BLaER1 treated with 17β-estradiol and CSF1 and Interleukin-3, amounts not matched to agents 10 nM and 100 nM (cell line): ENCODE results near the gene PPP3R1.

Experiments used
- H3K27ac ChIP-seq, 11 experiments: shearing (Covaris generic); formaldehyde crosslinking; 2 replicates each; pipeline ENCODE4 v1.8.1; 2022
- H3K27me3 ChIP-seq, 11 experiments: shearing (Covaris generic); formaldehyde crosslinking; 2 replicates each; pipeline ENCODE4 v1.8.1; 2022
- H3K36me3 ChIP-seq, 11 experiments: shearing (Covaris generic); formaldehyde crosslinking; 2 replicates each; pipeline ENCODE4 v1.8.1; 2022
- H3K4me1 ChIP-seq, 10 experiments: shearing (Covaris generic); formaldehyde crosslinking; 2 replicates each; pipeline ENCODE4 v1.8.1; 2022
- H3K4me2 ChIP-seq, 11 experiments: shearing (Covaris generic); formaldehyde crosslinking; 2 replicates each; pipeline ENCODE4 v1.8.1; 2022
- H3K4me3 ChIP-seq, 10 experiments: shearing (Covaris generic); formaldehyde crosslinking; 2 replicates each; pipeline ENCODE4 v1.8.1; 2022
- H3K9ac ChIP-seq, 11 experiments: shearing (Covaris generic); formaldehyde crosslinking; 2 replicates each; pipeline ENCODE4 v1.8.1; 2022
- H3K9me3 ChIP-seq, 11 experiments: shearing (Covaris generic); formaldehyde crosslinking; replicated peaks in 1 of 11; 2 replicates each; pipeline ENCODE4 v1.8.1; 2022
- H4K20me1 ChIP-seq, 11 experiments: shearing (Covaris generic); formaldehyde crosslinking; 2 replicates each; pipeline ENCODE4 v1.8.1; 2022
- Cebpa-rat ChIP-seq, 11 experiments: shearing (Covaris generic); IDR thresholded peaks; 2 replicates each; pipeline ENCODE4 v1.8.1; 2022

PPP3R1 gene

DNA sequence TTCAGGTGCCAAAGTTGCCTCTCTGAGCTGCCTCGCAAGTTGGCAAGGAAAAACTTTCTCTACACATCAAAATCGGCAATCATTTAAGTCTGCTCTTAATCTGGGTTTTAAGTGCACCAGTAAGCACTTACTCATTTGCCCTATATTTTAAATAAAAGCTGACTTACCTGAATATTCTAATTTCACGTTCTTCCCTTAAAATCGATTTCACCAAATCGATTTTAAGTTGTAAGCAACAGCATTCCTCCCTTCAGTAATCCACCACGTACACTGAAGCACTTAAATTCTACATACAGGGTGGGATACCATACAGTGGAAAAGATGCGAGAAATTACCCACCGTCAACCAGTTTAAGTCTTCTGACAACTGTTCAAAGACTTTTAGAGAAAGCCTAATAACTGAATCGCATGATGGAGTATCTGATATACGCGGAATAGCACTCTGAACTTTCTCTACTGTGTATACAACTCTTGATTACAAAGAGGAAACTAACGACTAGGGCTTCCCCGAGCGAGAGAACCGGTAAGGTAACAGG lies 1.6 kb downstream of the PPP3R1 start:
- H4K20me1 ChIP-seq, result peaks cover 52 to 54% (median 52%) of the 10 kb centered on the region in 11 experiments

DNA sequence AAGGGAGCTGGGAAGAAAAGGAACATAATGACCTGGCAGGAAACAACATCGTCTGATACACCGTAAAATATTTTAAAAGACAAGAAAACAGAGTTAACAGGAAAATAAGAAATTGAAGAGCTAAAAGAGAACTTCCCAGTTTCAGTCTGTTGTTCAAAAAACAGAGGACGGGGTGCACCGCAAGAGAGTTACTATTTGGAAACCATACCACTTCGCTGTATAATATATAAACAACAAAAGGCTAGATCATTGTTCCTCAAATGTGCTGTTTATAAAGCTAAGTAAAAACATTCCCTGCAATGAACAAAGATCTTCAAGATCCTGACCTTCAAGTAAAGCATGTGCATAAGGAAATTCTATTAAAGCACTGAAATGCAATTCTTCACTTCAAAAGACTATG lies 2.1 kb downstream of the PPP3R1 start:
- Histone ChIP-seq H3K4me3 (peak overlapping the region; percentile 78 to 96 (median 86)), H3K4me2 (peak overlapping the region; percentile 78 to 95 (median 89)), H3K9me3 (no peaks in the 10 kb centered on the region), H3K9ac (peak overlapping the region; percentile 96 to 99 (median 97)), H3K27me3 (no peaks in the 10 kb centered on the region), H4K20me1 (peaks cover 57 to 59% (median 57%) of the 10 kb centered on the region in 11 experiments), H3K27ac (peak overlapping the region; percentile 93 to 99 (median 95)), H3K4me1 (peaks cover 40 to 62% (median 61%) of the 10 kb centered on the region in 10 experiments), H3K36me3 (peaks cover 0 to 22% (median 13%) of the 10 kb centered on the region in 11 experiments; a peak in 11 of 22 replicates)
- no peak for TF ChIP-seq Cebpa-rat (IDR thresholded peaks at IDR 0.05)

More for the DNA sequence above, 1.6 kb downstream of the PPP3R1 start:
- no peak for TF ChIP-seq Cebpa-rat (IDR thresholded peaks at IDR 0.05)
- H3K27ac ChIP-seq, result peak overlapping the region; percentile 93 to 99 (median 95)
- H3K9me3 ChIP-seq, result no peaks in the 10 kb centered on the region
- peak overlapping the region; percentile 78 to 96 (median 86) for H3K4me3 ChIP-seq
- H3K4me2 ChIP-seq, result peak overlapping the region; percentile 78 to 95 (median 89)
- H3K36me3 ChIP-seq, result peaks cover 0 to 21% (median 13%) of the 10 kb centered on the region in 11 experiments; a peak in 10 of 22 replicates
- H3K4me1 ChIP-seq, result peaks cover 43 to 62% (median 61%) of the 10 kb centered on the region in 10 experiments
- no peaks in the 10 kb centered on the region for H3K27me3 ChIP-seq
- H3K9ac ChIP-seq, result peak overlapping the region; percentile 96 to 99 (median 97)

DNA sequence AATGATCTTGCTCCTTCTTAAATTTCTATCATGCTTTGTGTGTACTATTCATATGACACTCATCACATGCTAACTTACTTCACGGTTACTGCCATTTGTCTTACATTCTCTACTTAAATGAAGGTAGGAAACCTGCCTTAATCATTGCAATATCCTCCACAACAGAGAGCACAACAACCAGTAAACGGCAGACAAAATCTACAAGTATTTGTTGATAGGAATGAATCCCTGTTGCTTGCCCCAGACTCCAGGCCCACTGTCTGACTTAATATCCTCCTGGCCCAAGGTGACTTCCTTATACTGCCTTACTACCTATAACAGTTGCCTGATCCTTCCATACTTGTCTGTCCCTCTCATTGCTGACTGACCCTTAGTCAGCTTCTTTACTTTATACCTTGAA lies 3.5 kb downstream of the PPP3R1 start:
- no peaks in the 10 kb centered on the region for H3K9me3 ChIP-seq
- TF ChIP-seq Cebpa-rat (IDR thresholded peaks at IDR 0.05), result no peak
- H3K9ac ChIP-seq, result peak overlapping the region in 3 of 11 experiments; percentile 97 to 98 (median 98); a peak in 6 of 22 replicates
- H3K27me3 ChIP-seq, result no peaks in the 10 kb centered on the region
- peak overlapping the region in 1 of 11 experiments; percentile 97; a peak in 2 of 22 replicates for H3K27ac ChIP-seq
- H3K4me2 ChIP-seq, result peak overlapping the region; percentile 43 to 94 (median 85)
- H3K36me3 ChIP-seq, result peaks cover 6 to 34% (median 18%) of the 10 kb centered on the region in 11 experiments; a peak in 12 of 22 replicates
- peak overlapping the region in 1 of 10 experiments; percentile 89; a peak in 4 of 20 replicates for H3K4me3 ChIP-seq
- H3K4me1 ChIP-seq, result peaks cover 37 to 64% (median 58%) of the 10 kb centered on the region in 10 experiments
- peaks cover 71 to 73% (median 71%) of the 10 kb centered on the region in 11 experiments for H4K20me1 ChIP-seq

DNA sequence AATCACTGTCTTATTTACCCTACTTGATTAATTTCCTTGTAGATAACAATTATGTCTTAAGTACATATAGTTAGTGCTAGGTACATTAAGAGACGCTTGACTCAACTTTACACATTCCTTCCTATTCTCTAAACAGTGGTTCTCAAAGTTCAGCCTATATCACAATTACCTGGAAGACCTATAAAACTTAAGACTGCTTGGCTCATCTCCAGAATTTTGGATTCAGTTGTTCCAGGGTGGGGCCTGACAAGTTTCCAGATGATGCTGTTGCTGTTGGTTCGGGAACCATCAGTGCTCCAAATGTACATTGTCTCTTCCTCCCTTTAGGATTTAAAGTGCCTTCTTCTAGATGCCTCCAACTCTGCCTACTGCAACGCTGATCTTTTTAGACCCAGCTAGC lies 4.0 kb downstream of the PPP3R1 start:
- Histone ChIP-seq H3K27ac (no peak overlapping the region), H3K4me2 (peak overlapping the region; percentile 43 to 94 (median 85)), H3K36me3 (peaks cover 6 to 34% (median 18%) of the 10 kb centered on the region in 11 experiments; a peak in 12 of 22 replicates), H3K9ac (0 out of 22 replicates have a peak overlapping the region, but pooled peaks of 1 of the 11 experiments have one; percentile 97), H4K20me1 (peaks cover 72 to 78% (median 76%) of the 10 kb centered on the region in 11 experiments), H3K4me1 (peaks cover 37 to 64% (median 59%) of the 10 kb centered on the region in 10 experiments), H3K27me3 (no peaks in the 10 kb centered on the region), H3K9me3 (no peaks in the 10 kb centered on the region), H3K4me3 (no peak overlapping the region; a peak in 1 of 20 replicates)
- TF ChIP-seq Cebpa-rat (IDR thresholded peaks at IDR 0.05), result no peak

DNA sequence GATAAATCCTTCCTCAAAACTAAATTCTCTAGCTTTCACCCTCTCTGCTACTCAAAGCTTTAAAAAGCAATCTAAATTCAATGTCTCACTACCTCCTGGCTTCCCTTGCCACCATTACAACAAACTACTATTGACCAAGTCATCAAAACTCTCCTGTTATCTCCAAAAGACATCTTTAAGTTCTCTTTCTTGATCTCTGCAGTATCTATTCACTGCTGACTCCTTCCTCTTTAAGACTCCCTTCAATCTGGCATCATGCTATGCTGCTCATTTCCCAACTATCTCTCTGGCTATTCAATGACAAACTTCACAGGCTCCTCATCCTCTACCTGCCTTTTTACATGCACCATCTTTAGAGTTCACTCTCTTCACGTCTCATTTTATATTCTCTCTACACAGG lies 5.9 kb downstream of the PPP3R1 start:
- peaks cover 88 to 97% (median 95%) of the 10 kb centered on the region in 11 experiments for H4K20me1 ChIP-seq

DNA sequence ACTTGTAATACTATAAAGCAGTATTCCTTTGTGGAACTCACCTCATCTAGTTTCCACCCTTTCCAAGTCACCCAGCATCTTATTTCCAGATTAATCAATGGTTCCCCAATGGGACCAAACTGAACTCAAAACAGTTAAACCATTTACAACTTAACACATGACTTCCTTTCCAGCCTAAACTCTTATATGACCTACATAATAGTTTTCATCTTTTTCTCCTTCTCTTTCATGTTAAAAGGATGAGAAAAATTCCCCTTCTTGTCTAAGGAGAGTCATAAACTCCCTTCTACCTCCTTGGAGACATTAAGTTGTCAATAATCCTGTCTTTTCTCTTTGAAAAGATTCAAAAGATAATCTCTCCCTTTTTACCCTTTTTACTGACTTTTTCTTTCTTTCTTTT lies 6.7 kb downstream of the PPP3R1 start:
- Histone ChIP-seq H3K4me2 (peak overlapping the region; percentile 26 to 94 (median 81); a peak in 16 of 22 replicates), H3K27me3 (no peaks in the 10 kb centered on the region), H4K20me1 (peaks cover 93 to 100% (median 100%) of the 10 kb centered on the region in 11 experiments), H3K9ac (no peak overlapping the region), H3K9me3 (0 out of 22 replicates have a peak, but pooled peaks cover 0 to 4% (median 0%) of the 10 kb centered on the region in 11 experiments), H3K27ac (peak overlapping the region in 1 of 11 experiments; percentile 3; a peak in 1 of 22 replicates), H3K4me3 (no peak overlapping the region), H3K36me3 (peaks cover 18 to 57% (median 37%) of the 10 kb centered on the region in 11 experiments; a peak in 18 of 22 replicates), H3K4me1 (peaks cover 37 to 88% (median 59%) of the 10 kb centered on the region in 10 experiments)
- TF ChIP-seq Cebpa-rat (IDR thresholded peaks at IDR 0.05), result no peak

More for the DNA sequence above, 5.9 kb downstream of the PPP3R1 start:
- no peak overlapping the region for H3K9ac ChIP-seq
- no peaks in the 10 kb centered on the region for H3K27me3 ChIP-seq
- H3K4me3 ChIP-seq, result no peak overlapping the region
- no peak for TF ChIP-seq Cebpa-rat (IDR thresholded peaks at IDR 0.05)
- 0 out of 22 replicates have a peak, but pooled peaks cover 0 to 4% (median 0%) of the 10 kb centered on the region in 11 experiments for H3K9me3 ChIP-seq
- H3K27ac ChIP-seq, result 0 out of 22 replicates have a peak overlapping the region, but pooled peaks of 2 of the 11 experiments have one; percentile 3 to 6
- peaks cover 37 to 82% (median 59%) of the 10 kb centered on the region in 10 experiments for H3K4me1 ChIP-seq
- peak overlapping the region; percentile 26 to 94 (median 83); a peak in 20 of 22 replicates for H3K4me2 ChIP-seq
- H3K36me3 ChIP-seq, result peaks cover 16 to 50% (median 32%) of the 10 kb centered on the region in 11 experiments; a peak in 18 of 22 replicates

DNA sequence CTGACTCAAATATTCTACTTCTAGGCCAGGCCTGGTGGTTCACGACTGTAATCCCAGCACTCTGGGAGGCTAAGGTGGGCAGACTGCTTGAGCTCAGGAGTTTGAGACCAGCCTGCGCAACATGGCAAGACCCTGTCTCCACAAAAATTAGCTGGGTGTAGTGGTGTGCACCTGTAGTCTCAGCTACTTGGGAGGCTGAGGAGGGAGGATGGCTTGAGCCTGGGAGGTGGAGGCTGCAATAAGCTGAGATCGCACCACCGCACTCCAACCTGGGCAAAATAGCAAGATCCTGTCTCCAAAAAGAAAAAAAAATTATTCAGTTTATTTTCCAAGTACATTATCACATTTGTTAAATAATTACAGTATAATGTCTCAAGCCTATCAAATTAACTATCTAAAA lies 7.3 kb downstream of the PPP3R1 start:
- Histone ChIP-seq H3K27ac (no peak overlapping the region), H3K4me2 (peak overlapping the region in 6 of 11 experiments; percentile 5 to 94 (median 88); a peak in 8 of 22 replicates), H3K4me1 (peaks cover 39 to 94% (median 61%) of the 10 kb centered on the region in 10 experiments), H3K36me3 (peaks cover 18 to 62% (median 37%) of the 10 kb centered on the region in 11 experiments; a peak in 18 of 22 replicates), H4K20me1 (peaks cover 93 to 100% (median 100%) of the 10 kb centered on the region in 11 experiments), H3K9ac (no peak overlapping the region), H3K4me3 (no peak overlapping the region), H3K9me3 (0 out of 22 replicates have a peak, but pooled peaks cover 0 to 4% (median 0%) of the 10 kb centered on the region in 11 experiments), H3K27me3 (no peaks in the 10 kb centered on the region)
- no peak for TF ChIP-seq Cebpa-rat (IDR thresholded peaks at IDR 0.05)

DNA sequence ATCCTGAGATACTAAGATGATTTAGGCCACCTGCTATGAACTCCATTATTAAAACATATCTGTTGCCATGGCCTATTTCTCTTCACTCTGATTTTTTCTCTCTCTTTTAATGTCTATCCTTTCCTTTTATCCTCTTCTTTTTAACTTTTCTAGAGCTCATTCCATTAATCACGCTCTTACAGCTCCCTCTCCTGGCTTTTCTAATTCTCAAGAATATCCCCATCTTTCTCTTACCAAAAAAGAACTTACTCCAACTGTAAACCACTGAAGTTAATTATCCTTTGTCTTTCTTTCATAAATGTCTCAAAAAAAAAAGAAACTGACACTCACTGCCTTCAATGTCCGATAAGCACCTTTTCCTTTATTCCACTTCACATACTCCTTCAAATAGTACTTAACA lies 7.9 kb downstream of the PPP3R1 start:
- Histone ChIP-seq H4K20me1 (peaks cover 93 to 100% (median 100%) of the 10 kb centered on the region in 11 experiments), H3K27me3 (no peaks in the 10 kb centered on the region), H3K9me3 (0 out of 22 replicates have a peak, but pooled peaks cover 0 to 4% (median 0%) of the 10 kb centered on the region in 11 experiments), H3K4me1 (peaks cover 45 to 95% (median 60%) of the 10 kb centered on the region in 10 experiments), H3K36me3 (peaks cover 18 to 67% (median 37%) of the 10 kb centered on the region in 11 experiments; a peak in 18 of 22 replicates), H3K4me2 (peak overlapping the region in 5 of 11 experiments; percentile 5 to 94 (median 12); a peak in 10 of 22 replicates), H3K9ac (peak overlapping the region in 2 of 11 experiments; percentile 1 to 4; a peak in 2 of 22 replicates), H3K4me3 (no peak overlapping the region), H3K27ac (no peak overlapping the region)
- TF ChIP-seq Cebpa-rat (IDR thresholded peaks at IDR 0.05), result no peak
